ENCODE measurements around the gene COX19.
A peak's percentile ranks its signal among the peaks of the same experiment; 100 is the strongest.

Gene COX19

DNA sequence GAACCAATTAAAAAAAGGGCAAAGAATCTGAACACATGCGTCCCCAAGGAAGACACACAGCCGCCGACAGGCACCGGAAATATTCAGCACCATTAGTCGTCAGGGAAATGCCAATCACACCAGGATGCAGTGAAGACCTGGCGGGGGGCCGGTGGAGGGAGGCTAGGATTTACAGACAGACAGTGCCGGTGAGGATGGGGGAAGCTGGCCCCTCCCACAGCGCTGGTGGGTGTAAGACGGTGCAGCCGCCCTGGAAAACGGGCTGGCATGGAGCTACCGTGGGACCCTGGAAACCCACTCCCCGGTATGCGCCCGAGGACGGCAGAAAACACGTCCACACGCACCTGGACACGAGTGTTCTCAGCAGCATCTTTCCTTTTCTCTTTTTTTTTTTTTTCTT, 16.1 kb downstream of the COX19 start:
- Histone ChIP-seq H3K27ac (no peak overlapping the region), H3K9ac (ENCODE audit: insufficient read length) (no peak overlapping the region), H3K4me3 (0 out of 2 replicates have a peak overlapping the region, but pooled peaks have one; percentile 42), H3K36me3 (ENCODE audit: insufficient read depth, low read length) (no peaks in the 10 kb centered on the region), H3K9me3 (ENCODE audit: low read depth, low read length) (no peaks in the 10 kb centered on the region)
- TF ChIP-seq POLR2AphosphoS5 (IDR thresholded peaks at IDR 0.05; ENCODE audit: borderline replicate concordance, low read depth, low read length) (no peak), EZH2 (IDR thresholded peaks at IDR 0.05) (no peak), FOXP2 (optimal IDR thresholded peaks at IDR 0.05; ENCODE audit: control extremely low read depth, extremely low read length, insufficient read depth) (peak; percentile 37)
- DNase-seq (ENCODE audit: low read depth, low spot score) = peak; percentile 18

DNA sequence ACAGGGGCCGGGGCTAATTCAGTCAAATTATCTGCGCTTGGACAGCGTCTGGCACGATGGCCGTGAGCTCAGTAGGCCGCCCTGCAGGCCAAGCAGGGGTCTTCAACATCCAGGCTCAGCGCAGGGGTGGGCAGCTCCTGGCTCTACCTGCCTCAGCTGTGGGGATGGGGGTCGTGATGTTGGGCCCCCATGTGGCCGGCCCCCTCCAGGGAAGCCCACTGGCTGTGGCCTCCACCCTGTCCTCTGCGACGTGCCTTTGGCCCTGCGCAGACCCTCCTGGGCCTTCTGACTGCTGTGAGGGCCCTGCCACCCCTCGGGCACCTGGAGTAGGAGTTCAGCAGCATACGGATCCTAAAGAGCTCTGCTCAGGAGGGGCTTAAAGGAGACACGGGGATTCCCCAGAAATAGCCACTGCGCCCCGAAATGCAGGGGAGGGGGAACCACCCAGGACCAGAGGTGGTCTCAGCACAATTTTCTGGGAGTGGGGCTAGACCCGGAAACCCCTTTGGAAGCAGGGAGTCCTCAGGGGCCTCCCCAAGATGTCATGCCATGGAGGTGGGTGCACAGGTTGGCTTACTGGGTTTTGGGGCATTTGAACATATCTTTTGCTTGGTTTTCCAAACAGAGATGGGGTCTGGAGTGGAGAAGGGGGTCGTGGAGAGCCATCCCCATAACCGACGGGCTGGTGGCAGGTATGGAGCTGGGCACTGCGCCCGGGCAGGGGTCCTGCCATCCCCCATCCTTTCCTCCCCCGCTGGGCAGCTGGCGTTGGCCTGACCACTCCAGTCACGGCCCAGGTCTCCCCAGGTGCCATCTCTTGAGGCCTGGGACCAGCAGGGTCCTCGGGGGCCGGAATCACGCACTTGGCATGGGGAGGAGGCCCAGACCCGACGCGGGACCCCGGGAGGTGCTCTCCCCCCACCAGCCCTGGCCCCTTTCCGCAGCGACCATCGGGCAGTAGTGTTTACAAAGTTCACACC, 16.8 kb downstream of the COX19 start:
- Histone ChIP-seq H3K9ac (ENCODE audit: insufficient read length) (no peak overlapping the region), H3K27ac (no peak overlapping the region), H3K9me3 (ENCODE audit: low read depth, low read length) (no peaks in the 10 kb centered on the region), H3K4me3 (peak overlapping the region; percentile 42; the same call in 1 of the 2 replicates), H3K36me3 (ENCODE audit: insufficient read depth, low read length) (no peaks in the 10 kb centered on the region)
- no peak for TF ChIP-seq EZH2 (IDR thresholded peaks at IDR 0.05)
- no peak for TF ChIP-seq POLR2AphosphoS5 (IDR thresholded peaks at IDR 0.05; ENCODE audit: borderline replicate concordance, low read depth, low read length)
- no peak for TF ChIP-seq FOXP2 (optimal IDR thresholded peaks at IDR 0.05; ENCODE audit: control extremely low read depth, extremely low read length, insufficient read depth)
- DNase-seq (ENCODE audit: low read depth, low spot score) = no peak

DNA sequence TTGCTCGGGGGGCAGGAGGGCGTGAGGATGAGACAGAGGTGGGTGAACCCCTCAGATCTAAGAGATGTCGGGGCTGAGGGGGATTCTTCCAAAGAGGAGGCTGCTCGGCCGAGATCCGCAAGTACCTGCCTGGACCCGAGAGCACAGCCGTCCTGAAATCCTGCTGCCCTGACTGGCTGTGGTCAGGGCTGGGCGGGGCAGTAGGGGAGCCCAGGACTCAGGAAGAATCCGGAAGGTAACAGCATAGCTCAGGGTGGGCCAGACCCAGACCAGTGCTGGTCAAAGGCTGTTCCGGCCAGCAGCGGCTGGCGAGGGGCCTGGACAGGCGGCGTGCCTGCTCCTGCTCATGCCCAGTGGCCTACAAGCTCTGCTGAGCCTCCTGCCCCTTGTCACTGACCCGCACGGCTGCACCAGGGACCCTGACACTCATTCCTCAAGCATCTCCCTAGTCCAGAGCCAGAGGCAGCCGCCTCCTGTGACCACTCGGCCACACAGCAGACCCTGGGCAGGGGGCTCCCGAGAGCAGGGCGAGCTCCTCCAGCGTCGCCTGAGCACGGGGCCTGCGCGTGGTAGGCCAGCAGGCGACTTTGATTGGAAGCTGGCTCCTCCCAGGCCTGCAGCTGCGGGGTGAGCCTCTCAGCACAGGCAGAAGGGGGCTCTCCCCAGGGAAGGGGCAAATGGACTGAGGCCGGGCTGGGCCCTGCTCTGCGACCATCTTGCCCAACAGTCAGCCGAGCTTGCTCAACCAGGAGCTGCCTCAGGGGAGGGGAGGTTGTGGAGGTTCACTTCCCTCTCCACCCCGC, 17.7 kb downstream of the COX19 start:
- no peak for DNase-seq (ENCODE audit: low read depth, low spot score)

GRCh38 chr7:956031-956430, 19.3 kb downstream of the COX19 start:
- no peak for DNase-seq (ENCODE audit: low read depth, low spot score)
- Histone ChIP-seq H3K27ac (no peak overlapping the region), H3K4me3 (no peak overlapping the region), H3K36me3 (ENCODE audit: insufficient read depth, low read length) (no peaks in the 10 kb centered on the region), H3K9ac (ENCODE audit: insufficient read length) (no peak overlapping the region), H3K9me3 (ENCODE audit: low read depth, low read length) (no peaks in the 10 kb centered on the region)
- TF ChIP-seq EZH2 (IDR thresholded peaks at IDR 0.05) = no peak
- no peak for TF ChIP-seq FOXP2 (optimal IDR thresholded peaks at IDR 0.05; ENCODE audit: control extremely low read depth, extremely low read length, insufficient read depth)
- TF ChIP-seq POLR2AphosphoS5 (IDR thresholded peaks at IDR 0.05; ENCODE audit: borderline replicate concordance, low read depth, low read length) = no peak

More for the DNA sequence above, 17.7 kb downstream of the COX19 start:
- no peak overlapping the region for H3K4me3 ChIP-seq
- H3K9me3 ChIP-seq (ENCODE audit: low read depth, low read length) = no peaks in the 10 kb centered on the region
- no peaks in the 10 kb centered on the region for H3K36me3 ChIP-seq (ENCODE audit: insufficient read depth, low read length)
- no peak overlapping the region for H3K9ac ChIP-seq (ENCODE audit: insufficient read length)
- TF ChIP-seq EZH2 (IDR thresholded peaks at IDR 0.05) (no peak), FOXP2 (optimal IDR thresholded peaks at IDR 0.05; ENCODE audit: control extremely low read depth, extremely low read length, insufficient read depth) (no peak), POLR2AphosphoS5 (IDR thresholded peaks at IDR 0.05; ENCODE audit: borderline replicate concordance, low read depth, low read length) (no peak)
- H3K27ac ChIP-seq = no peak overlapping the region

GRCh38 chr7:954330-955238, 20.8 kb downstream of the COX19 start, which contains the start of gene ADAP1:
ADAP1 (minus strand) TSS chr7:954680; CDS start chr7:954477, 203 bp downstream.
- Histone ChIP-seq H3K36me3 (ENCODE audit: insufficient read depth, low read length) (no peaks in the 10 kb centered on the region), H3K4me3 (peak within 1 kb of the TSS; percentile 62), H3K27ac (no peak within 1 kb of the TSS), H3K9me3 (ENCODE audit: low read depth, low read length) (no peaks in the 10 kb centered on the region), H3K9ac (ENCODE audit: insufficient read length) (no peak within 1 kb of the TSS)
- no peak for DNase-seq (ENCODE audit: low read depth, low spot score)
- TF ChIP-seq FOXP2 (optimal IDR thresholded peaks at IDR 0.05; ENCODE audit: control extremely low read depth, extremely low read length, insufficient read depth) (no peak), EZH2 (IDR thresholded peaks at IDR 0.05) (no peak), POLR2AphosphoS5 (IDR thresholded peaks at IDR 0.05; ENCODE audit: borderline replicate concordance, low read depth, low read length) (no peak)

DNA sequence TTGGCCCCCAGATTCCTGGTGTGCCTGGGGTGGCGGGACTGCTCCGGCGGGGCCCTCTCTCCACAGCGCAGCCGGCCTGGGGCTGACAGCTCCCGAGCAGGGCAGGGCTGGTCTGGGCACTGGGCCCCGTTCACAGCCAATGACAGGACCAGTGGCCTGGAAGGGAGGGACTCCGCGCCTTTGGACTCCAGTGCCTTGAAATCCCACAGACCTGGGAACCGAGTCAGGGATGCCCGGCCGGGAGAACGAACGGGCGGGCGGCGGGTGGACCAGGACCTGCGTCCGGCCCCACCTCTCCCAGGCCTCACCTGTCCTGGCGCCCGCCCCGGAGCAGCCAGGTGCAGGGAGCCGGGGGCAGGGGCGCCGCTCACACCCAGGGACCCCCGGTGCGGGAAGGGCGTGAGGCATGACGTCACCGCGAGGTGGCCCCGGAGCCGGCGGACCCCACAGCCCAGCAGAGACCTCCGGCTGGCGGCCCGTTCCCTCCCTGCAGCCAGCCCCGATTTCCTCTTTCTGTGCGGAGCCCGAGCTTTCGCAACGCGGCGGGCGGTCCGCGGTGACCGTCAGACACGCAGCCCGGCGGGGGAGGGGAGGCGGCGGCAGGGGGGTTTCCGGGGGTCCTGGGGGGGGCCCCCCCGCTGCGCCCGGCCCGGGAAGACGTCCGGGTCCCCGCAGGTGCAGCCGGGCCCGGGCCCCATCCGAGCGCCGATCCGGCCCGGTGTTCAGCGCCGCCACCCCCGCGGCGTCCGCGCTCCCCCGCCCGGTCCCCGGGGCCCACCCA, 21.6 kb downstream of the COX19 start:
- Histone ChIP-seq H3K27ac (no peak overlapping the region), H3K9me3 (ENCODE audit: low read depth, low read length) (no peaks in the 10 kb centered on the region), H3K9ac (ENCODE audit: insufficient read length) (no peak overlapping the region), H3K4me3 (peak overlapping the region; percentile 62), H3K36me3 (ENCODE audit: insufficient read depth, low read length) (no peaks in the 10 kb centered on the region)
- DNase-seq (ENCODE audit: low read depth, low spot score) = no peak
- TF ChIP-seq POLR2AphosphoS5 (IDR thresholded peaks at IDR 0.05; ENCODE audit: borderline replicate concordance, low read depth, low read length) (no peak), EZH2 (IDR thresholded peaks at IDR 0.05) (no peak), FOXP2 (optimal IDR thresholded peaks at IDR 0.05; ENCODE audit: control extremely low read depth, extremely low read length, insufficient read depth) (no peak)
